IPS-15b (cell line): Measurements from ENCODE around the gene SCN7A.
"Not testable (repeated sequence)": the region's sequence is repeated elsewhere in the genome, so short reads cannot be mapped to it uniquely, and the experiment has no call there.

Experiments
- H3K27me3 ChIP-seq: one replicate; pipeline ENCODE4 v1.6.1; 2013; ENCODE audit warnings: low read length; ENCODE audit not compliant: control insufficient read depth, insufficient read depth
- H3K36me3 ChIP-seq: one replicate; pipeline ENCODE4 v1.6.1; 2013; ENCODE audit warnings: low read length; ENCODE audit not compliant: control insufficient read depth, insufficient read depth
- H3K4me1 ChIP-seq: one replicate; pipeline ENCODE4 v1.6.1; 2013; ENCODE audit warnings: mild to moderate bottlenecking, low read length; ENCODE audit not compliant: control insufficient read depth, insufficient read depth
- H3K4me3 ChIP-seq: one replicate; pipeline ENCODE4 v1.5.1; 2013; ENCODE audit warnings: low read depth, low read length
- H3K9ac ChIP-seq: one replicate; pipeline ENCODE4 v1.6.1; 2013; ENCODE audit warnings: low read depth, mild to moderate bottlenecking, low read length
- H3K9me3 ChIP-seq: one replicate; pipeline ENCODE4 v1.6.1; 2013; ENCODE audit warnings: mild to moderate bottlenecking, low read length; ENCODE audit not compliant: control insufficient read depth, insufficient read depth

SCN7A gene

DNA sequence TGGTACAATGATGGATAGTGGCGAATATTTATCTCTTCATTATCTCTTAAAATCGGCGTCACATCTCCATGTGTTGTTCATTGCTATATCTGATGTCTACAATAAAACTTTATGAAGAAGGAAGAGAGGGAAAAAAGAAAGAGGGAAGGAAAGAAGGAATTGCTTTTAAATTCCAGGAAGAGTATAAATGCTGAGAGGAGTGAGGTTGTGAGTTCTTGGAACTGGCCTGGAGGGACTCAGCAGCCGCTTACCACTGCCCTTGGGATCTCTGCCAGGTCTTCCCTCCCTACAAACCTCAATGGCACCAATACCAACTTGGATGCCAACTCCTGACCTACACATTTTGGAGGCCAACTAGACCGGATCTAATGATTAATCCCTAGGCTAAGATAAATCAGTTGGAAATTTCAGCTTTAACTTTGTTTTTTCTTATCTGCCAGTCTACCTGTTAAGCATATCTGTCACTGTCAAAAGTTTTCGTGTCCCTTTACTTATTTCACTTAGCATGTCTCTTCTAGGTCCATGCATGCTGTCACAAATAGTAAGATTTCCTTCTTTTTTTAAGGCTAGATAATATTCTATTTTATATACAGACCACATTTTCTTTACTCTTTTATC lies 128.1 kb downstream of the SCN7A start:
- H3K4me3 ChIP-seq, result no peak overlapping the region
- no peaks in the 10 kb centered on the region for H3K4me1 ChIP-seq
- H3K9me3 ChIP-seq, result no peaks in the 10 kb centered on the region
- H3K36me3 ChIP-seq, result no peaks in the 10 kb centered on the region
- no peak overlapping the region for H3K9ac ChIP-seq
- no peaks in the 10 kb centered on the region for H3K27me3 ChIP-seq

DNA sequence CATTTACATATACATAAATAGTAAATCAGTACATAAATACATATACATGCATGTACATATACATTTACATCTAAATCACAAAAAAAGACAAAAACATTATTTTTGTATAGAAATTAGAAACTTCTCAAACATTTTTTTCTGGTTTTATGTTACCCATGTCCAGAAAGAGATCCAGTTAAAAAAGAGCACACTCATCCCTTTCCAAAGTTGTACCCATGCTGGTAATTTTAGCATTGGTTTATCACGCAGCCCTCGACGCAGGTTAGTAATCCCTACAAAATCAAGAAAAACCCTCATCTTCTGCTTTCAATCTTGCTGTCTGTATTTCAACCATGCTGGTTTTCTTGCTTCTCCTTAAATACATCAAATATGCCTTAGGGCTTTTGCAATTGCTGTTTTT lies 128.8 kb downstream of the SCN7A start:
- H3K36me3 ChIP-seq, result no peaks in the 10 kb centered on the region

DNA sequence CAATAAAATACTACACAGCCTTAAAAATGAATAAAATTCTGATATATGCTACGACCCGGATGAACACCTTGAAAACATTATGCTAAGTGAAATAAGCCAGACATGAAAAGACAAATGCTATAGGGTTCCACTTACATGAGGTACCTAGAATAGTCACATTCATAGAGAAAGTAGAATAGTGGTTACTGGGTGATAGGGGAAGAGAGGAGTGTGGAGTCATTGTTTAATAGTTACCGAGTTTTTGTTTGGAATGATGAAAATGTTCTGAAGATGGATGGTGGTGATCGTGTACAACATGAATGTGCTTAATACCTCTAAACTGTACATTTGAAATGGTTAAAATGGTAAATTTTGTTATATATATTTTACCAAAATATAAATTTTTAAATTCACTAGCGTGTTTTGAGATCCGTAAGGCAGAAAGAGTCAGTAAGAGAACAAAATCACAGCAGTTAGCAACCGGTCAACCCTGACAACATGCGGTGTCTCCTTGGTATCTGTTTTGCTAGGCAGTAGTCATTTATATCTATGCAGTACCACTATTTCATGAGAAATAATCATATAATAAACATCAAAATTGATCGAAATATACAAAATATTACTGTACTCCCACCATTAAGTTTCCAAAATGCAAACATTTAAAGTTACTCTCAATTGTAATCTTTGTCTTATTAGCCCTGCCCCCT lies 129.4 kb downstream of the SCN7A start:
- Histone ChIP-seq H3K4me1 (no peaks in the 10 kb centered on the region), H3K9ac (no peak overlapping the region), H3K9me3 (no peaks in the 10 kb centered on the region), H3K4me3 (no peak overlapping the region), H3K27me3 (no peaks in the 10 kb centered on the region), H3K36me3 (no peaks in the 10 kb centered on the region)

More for the DNA sequence above, 128.8 kb downstream of the SCN7A start:
- H3K9ac ChIP-seq, result no peak overlapping the region
- no peaks in the 10 kb centered on the region for H3K4me1 ChIP-seq
- H3K27me3 ChIP-seq, result no peaks in the 10 kb centered on the region
- no peaks in the 10 kb centered on the region for H3K9me3 ChIP-seq
- no peak overlapping the region for H3K4me3 ChIP-seq

DNA sequence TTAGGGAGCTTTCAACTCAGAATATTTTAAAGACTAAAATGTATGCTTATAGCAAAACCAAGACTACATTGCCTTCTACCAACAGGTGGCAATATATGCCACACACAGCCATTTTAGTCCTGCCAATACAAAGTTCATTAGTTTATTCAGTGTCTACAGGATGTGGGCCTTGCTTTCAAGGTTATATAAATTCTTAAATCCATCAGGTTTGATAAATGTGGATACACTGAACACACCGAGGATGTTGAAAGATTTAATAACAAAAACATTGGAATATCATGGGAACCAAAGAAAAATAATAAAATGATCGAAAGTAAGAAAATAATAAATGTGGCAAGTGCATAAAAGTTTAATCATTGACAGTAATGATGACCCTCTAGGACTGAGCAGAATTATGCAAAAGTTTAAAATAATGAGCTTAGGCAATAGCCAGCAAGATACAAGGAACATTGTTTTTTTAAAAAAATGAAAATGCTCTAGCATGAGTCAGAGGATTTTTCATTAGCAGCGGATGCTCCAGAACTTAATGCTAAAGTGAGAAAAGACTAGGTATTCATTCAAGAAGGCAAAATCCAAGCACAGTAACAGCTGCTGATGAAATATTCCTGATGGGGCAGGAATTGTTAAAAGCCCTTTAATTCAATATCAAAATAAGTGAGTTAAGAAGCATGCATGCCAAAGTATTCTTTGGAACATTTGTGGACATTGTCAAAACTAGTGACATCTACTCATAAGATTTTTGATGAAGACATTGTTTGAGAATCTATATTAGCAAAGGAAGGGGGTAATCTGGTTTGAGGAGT lies 132.5 kb downstream of the SCN7A start:
- Histone ChIP-seq H3K27me3 (no peaks in the 10 kb centered on the region), H3K9ac (no peak overlapping the region), H3K36me3 (no peaks in the 10 kb centered on the region), H3K9me3 (no peaks in the 10 kb centered on the region), H3K4me3 (no peak overlapping the region), H3K4me1 (no peaks in the 10 kb centered on the region)

DNA sequence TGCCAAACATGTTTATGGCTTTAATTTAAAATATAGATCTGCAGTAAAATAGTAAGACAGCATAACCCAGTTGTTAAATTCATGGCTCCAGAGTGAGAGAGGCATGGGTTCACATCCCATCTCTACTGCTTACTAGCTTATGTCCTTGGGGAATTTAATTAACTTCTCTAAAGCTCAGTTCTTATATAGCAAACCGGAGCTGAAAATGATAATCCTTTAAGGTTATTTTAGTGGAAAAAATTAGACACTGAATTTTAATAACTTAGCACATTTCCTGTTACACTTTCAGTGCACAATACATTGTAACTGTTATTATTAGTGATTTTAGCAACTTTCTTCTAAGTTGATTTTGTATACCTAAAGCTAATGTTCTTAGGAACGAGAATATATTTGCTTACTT lies 133.1 kb downstream of the SCN7A start:
- H3K36me3 ChIP-seq, result no peaks in the 10 kb centered on the region
- H3K27me3 ChIP-seq, result no peaks in the 10 kb centered on the region
- H3K4me3 ChIP-seq, result no peak overlapping the region
- H3K9me3 ChIP-seq, result no peaks in the 10 kb centered on the region
- H3K9ac ChIP-seq, result no peak overlapping the region
- H3K4me1 ChIP-seq, result no peaks in the 10 kb centered on the region

DNA sequence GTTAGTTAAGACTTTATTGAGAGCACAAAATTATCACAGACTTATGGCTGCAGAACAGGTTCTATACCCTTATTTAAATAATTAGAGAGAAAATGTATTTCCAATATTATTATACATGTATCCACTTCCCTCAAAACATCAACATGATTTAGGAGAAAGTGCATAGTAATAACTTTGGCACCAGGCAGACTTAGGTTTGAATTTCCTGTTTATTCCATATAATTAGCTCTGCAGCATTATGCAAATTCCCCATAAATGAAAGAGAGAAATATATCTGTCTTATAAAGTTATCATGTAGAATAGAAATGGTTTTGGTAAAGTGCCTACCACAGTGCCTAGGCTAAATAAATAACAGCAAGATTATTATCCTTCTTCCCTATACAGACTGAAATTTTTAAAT lies 133.6 kb downstream of the SCN7A start:
- H3K4me3 ChIP-seq, result no peak overlapping the region
- no peaks in the 10 kb centered on the region for H3K27me3 ChIP-seq
- no peak overlapping the region for H3K9ac ChIP-seq
- no peaks in the 10 kb centered on the region for H3K9me3 ChIP-seq
- H3K4me1 ChIP-seq, result no peaks in the 10 kb centered on the region
- no peaks in the 10 kb centered on the region for H3K36me3 ChIP-seq

DNA sequence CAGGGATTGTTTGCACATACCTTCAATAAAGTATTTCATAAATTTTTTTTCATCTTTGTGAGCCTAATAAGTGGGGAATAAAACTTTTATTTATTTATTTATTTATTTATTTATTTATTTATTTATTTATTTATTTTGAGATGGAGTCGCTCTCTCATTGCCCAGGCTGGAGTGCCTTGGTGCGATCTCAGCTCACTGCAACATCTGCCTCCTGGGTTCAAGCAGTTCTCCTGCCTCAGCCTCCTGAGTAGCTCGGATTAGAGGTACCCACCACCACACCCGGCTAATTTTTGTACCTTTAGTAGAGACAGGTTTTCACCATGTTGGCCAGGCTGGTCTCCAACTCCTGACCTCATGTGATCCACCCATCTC lies 136.1 kb downstream of the SCN7A start:
- H3K4me3 ChIP-seq, H3K4me1 ChIP-seq, H3K27me3 ChIP-seq, H3K9ac ChIP-seq, H3K9me3 ChIP-seq, H3K36me3 ChIP-seq: not testable (repeated sequence)

DNA sequence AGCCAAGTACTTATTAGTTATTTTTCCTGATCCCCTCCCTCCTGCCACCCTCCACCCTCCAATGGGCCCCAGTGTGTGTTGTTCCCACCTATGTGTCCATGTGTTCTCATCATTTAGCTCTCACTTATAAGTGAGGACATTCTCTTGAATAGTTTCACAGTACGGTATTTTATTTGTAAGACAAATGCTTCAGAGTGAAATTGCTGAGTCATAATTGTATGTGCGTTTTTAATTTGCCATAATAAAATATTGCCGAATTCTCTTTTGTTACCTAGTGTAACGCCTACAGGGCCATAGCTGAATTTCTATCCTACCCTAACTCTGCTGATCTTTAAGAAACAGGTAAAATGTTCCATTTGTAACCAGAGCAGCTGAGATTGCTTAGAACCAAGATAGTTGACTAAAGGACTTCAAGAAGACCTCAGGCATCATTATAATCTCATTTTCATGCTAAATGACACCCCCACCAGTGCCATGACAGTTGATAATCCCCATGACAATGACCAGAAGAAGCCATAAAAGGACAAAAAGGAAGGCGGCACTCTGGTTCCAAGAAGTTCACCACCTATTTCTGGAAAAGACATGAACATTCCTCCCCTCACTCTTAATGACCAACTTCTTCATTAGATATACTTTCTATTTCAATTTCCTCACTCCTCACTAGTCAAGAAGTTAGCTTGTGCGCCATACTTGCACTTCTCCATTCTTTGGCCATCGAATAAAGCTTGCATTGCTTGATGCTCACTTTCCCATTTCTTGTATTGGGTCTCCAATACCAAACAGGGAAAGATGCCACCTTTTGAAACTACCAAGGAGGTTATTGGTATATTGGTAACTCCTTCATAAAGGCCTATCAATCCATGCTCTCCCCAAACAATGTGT lies 136.7 kb downstream of the SCN7A start:
- Histone ChIP-seq H3K36me3 (no peaks in the 10 kb centered on the region), H3K9ac (no peak overlapping the region), H3K4me3 (no peak overlapping the region), H3K27me3 (no peaks in the 10 kb centered on the region), H3K4me1 (no peaks in the 10 kb centered on the region), H3K9me3 (no peaks in the 10 kb centered on the region)
